HG03095 (cell line): ENCODE measurements around the gene PRPF4.
"Not testable (repeated sequence)": the region's sequence is repeated elsewhere in the genome, so short reads cannot be mapped to it uniquely, and the experiment has no call there.

Source experiments
- ATAC-seq: cut with Tn5 transposase; IDR thresholded peaks from one replicate; pipeline ENCODE4 v1.9.1; 2021; ENCODE audit warnings: moderate library complexity; ENCODE audit not compliant: unreplicated experiment

The PRPF4 gene

GRCh38 chr9:113267911-113268566, 7.4 kb upstream of the PRPF4 start:
- no peak for ATAC-seq

DNA sequence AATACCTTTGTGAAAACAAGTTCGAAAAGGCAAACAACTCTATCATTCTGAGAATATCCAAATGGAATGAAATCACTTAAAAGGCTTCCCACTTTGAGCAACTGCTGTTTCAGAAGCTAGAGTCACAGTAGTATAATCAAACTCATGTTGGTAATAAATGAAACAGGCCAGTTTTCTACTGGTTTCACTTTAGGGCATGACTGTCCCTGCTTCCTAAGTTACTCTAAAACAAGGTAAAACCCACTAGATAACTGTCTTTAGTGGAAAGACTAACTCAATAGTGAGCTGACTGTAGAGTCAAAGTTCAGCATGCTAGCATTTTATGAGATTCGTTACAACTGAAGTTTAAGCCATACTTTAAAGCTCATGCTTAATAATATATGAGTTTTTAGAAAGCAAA, 6.1 kb upstream of the PRPF4 start:
- no peak for ATAC-seq

- no peak for ATAC-seq
Observed at GRCh38 chr9:113269871-113270270, 5.6 kb upstream of the PRPF4 start.

GRCh38 chr9:113274474-113275156, 843 bp upstream of the PRPF4 start:
- ATAC-seq, result peak; percentile 1

DNA sequence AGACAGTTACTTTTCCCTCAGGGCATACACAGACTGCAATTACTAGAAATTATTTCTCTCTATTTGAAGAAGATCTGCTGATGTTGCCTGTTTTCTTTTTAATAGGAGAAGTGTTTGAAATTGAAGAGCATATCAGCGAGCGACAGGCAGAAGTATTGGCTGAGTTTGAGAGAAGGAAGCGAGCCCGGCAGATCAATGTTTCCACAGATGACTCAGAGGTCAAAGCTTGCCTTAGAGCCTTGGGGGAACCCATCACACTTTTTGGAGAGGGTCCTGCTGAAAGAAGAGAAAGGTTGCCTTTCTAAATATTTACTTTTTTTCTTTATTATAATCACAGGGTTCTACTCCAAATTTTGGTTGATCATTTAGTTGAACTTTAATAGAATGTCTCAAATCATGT, 3.4 kb downstream of the PRPF4 start:
- no peak for ATAC-seq

DNA sequence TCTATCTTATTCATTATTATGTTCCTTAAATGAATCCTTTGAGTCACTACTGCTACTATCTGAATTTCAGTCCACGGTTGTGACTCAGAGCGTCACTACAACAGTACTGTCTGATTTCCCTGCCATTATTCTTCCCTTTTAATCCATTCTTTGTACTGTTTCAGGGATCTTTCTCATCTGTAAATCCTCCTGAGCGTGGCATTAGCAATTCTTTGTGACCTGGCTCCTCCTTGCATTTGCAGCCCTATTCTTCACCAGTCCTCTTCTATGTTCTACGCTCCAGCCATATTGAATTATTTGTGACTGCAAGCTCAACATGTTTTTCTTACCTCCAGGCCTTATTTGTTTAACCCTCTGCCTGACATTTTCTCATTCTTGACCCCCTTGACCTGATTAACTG, 5.9 kb downstream of the PRPF4 start:
- no peak for ATAC-seq

- no peak for ATAC-seq
Observed at GRCh38 chr9:113289091-113289490, 13.6 kb downstream of the PRPF4 start.

DNA sequence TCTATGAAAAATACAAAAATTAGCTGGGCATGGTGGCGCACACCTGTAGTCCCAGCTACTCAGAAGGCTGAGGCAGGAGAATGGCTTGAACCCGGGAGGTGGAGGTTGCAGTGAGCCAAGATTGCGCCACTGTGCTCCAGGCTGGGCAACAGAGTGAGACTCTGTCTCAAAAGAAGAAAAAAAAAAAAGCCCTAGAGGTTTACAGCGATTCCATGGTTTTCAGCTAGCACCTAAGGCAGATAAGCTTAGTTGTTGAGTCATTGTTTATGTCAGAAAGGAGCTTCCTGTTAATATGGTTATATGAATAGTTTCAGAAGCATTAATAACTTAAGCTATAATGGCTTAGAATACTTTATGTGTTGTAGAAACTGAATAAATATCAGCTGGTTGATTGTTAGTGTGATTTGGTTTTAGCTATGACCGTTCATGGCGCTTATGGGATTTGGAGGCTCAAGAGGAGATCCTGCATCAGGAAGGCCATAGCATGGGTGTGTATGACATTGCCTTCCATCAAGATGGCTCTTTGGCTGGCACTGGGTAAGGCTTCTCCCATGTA, 14.7 kb downstream of the PRPF4 start:
- no peak for ATAC-seq

- ATAC-seq, result no peak
Observed at GRCh38 chr9:113293285-113293878, 17.9 kb downstream of the PRPF4 start.

DNA sequence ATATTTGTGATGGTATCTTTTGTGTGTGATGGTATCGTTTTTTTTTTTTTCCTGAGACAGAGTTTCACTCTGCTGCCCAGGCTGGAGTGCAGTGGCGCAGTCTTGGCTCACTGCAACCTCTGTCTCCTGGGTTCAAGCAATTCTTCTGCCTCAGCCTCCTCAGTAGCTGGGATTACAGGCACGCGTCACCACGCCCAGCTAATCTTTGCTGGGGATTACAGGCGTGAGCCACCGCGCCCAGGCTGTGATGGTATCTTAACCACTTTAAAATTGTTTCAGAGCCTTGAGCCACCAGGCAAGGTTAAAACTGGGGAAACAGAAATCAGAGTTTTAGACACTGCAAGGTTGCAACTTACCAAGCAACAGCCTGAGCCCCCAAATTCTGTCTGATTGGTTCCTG, 20.8 kb downstream of the PRPF4 start:
- not testable (repeated sequence) for ATAC-seq

- ATAC-seq, result no peak
Observed at GRCh38 chr9:113296796-113297558, 21.5 kb downstream of the PRPF4 start.

GRCh38 chr9:113298311-113298710, 22.9 kb downstream of the PRPF4 start:
- no peak for ATAC-seq

- no peak for ATAC-seq
Observed at GRCh38 chr9:113298924-113299770, 23.7 kb downstream of the PRPF4 start.

DNA sequence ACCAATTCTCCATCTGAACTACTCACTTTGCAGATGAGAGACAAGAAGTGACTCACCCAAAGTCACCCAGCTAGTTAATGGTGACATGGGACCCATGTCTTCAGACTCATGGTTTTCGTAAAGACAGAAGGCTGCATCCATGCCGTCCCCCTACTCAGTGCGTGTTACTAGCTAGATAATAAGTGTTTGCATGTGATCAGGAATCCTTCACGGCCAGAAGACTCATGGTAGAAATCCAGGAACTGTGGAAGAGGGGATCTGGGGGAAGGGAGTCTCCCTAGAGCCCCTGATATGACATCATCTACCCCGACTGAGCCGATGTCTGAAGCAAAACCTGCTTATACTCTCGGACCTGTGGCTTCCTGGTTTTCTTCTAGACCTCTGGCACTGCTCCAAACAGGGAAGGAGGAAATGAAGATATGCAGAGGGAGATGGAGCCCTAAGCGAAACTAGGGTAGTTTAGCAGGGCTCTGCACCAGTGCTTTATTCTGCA, 24.4 kb downstream of the PRPF4 start:
- no peak for ATAC-seq

DNA sequence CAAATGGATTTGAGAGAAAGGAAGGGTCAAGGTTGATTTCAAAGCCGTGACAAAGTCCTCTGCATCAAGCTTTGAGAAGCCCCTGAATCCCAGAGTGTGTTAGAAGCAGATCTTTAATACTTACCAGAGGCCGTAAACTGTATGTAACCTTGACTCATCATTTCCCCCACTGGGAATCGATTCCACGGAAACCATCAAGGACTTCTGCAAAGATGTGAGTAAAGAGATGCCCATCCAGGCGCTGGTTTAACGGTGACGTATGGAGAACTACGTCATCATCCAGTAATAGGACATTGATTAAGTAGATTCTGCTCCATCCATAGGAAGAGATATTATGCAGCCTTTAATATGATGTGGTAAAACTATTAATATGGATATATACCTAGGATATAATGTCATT, 26.1 kb downstream of the PRPF4 start:
- no peak for ATAC-seq

DNA sequence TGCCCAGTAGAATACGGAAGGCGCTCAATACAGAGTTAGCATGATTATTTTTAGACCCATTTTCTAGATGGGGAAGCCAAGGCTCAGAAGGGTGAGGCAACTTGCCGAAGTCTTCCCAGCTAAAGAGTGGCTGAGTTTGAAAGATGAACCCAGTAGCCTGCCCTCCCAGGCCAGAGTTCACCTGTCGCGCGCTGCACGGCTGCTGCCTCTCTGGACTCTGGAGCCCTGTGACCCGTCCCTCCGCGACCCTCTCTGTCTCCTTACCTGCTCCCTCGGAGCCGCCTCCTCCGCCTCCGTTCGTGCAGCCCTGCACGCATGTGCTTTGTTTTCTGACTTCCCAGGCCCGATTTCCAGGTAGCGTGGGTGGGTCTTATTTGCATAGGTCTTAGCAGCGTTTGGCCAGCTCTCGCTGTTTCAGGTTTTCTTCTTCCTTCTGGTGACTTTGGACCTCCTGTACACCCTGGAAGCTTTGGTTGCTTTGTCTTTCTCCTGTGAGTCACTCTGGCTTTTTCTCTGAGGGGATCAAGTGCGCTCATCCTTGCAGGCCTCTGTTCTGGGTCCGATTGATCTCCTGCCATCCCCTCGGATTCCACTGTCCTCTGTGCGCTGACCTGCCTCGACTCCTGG, 27.4 kb downstream of the PRPF4 start, which contains the start of gene RNF183:
Gene RNF183, minus strand, starts transcription at position 585 of the 627 bp plus-strand sequence. CDS start 5,192 bp downstream, outside the sequence.
- ATAC-seq, result no peak

DNA sequence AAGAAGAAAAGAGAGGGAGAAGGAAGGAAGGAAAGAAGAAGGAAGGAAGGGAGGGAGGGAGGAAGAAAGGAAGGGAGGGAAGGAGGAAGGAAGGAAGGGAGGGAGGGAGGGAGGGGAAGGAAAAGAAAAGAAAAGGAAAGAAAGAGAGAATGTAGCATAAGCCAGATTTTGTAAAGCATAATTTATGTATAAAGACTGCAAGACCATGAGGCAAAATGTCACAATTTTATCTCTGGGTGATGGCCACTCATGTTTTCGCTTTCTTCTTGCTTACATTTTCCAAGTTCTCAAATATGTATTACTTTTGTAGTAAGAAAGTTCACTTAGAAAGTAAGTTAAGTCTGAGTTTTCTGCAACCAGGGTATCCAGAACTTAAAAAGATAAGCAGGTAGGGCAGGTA, 31.1 kb downstream of the PRPF4 start:
- ATAC-seq, result no peak

DNA sequence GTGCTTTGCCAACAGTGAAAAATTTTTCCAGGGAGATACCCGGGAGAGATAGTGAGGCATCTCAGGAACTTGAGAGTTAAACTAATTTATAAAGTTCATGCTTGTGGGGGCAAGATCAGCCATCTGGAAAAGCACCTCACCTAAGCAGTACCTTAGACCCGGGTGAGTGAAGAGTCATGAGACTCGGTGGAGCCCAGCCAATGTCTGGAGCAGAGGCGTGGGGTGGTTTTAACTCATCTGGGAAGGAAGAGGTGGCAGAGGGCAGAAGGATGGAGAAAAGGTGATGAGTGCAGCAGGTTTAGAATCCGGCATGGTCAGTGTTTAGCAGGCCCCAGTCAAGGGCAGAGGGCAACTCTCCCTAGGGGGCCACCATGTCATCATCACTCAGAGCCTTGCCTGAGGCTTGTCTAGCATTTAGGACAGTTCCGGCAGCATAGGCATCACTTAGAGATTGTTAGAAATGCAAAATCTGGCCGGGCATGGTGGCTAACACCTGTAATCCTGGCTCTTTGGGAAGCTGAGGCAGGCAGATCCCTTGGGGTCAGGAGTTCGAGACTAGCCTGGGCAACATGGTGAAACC, 32.0 kb downstream of the PRPF4 start:
- no peak for ATAC-seq

GRCh38 chr9:113309204-113309813, 33.9 kb downstream of the PRPF4 start:
- no peak for ATAC-seq
